Smooth muscle cell (in vitro differentiated cells): Measurements from ENCODE around the gene LMCD1. TPM values are rescaled to one million over a fixed set of nuclear protein-coding genes. Genes with fewer than 3 reads are reported as not detected.

Experiments
- DNase-seq: peaks from one replicate; lab custom pipeline; 2025; ENCODE audit not compliant: unreplicated experiment; lab: John Stamatoyannopoulos, UW
- H2AFZ ChIP-seq: fragments of 200-600 bp; sonication (generic); 2 replicates; pipeline ENCODE4 v1.6.0; 2016; ENCODE audit warnings: antibody characterized with exemption, low read depth, mild to moderate bottlenecking
- H3F3A ChIP-seq: fragments of 200-600 bp; sonication (generic); 2 replicates; pipeline ENCODE4 v1.6.0; 2017; ENCODE audit warnings: antibody characterized with exemption, low read depth
- H3K27ac ChIP-seq: fragments of 200-600 bp; sonication (generic); 2 replicates; pipeline ENCODE4 v1.5.1; 2016; ENCODE audit warnings: low read depth, mild to moderate bottlenecking
- H3K27me3 ChIP-seq: fragments of 200-600 bp; sonication (generic); 2 replicates; pipeline ENCODE4 v1.6.1; 2016; ENCODE audit warnings: low read depth, mild to moderate bottlenecking
- H3K36me3 ChIP-seq: fragments of 200-600 bp; sonication (generic); 2 replicates; pipeline ENCODE4 v1.5.1; 2016; ENCODE audit warnings: low read depth
- H3K4me1 ChIP-seq: fragments of 200-600 bp; sonication (generic); 2 replicates; pipeline ENCODE4 v1.5.1; 2016; ENCODE audit warnings: low read depth
- H3K4me2 ChIP-seq: fragments of 200-600 bp; sonication (generic); 2 replicates; pipeline ENCODE4 v1.6.0; 2016; ENCODE audit warnings: mild to moderate bottlenecking
- H3K4me3 ChIP-seq: fragments of 200-600 bp; sonication (generic); 2 replicates; pipeline ENCODE4 v1.5.1; 2016; ENCODE audit warnings: mild to moderate bottlenecking
- H3K79me2 ChIP-seq: fragments of 200-600 bp; sonication (generic); 2 replicates; pipeline ENCODE4 v1.6.0; 2016; ENCODE audit warnings: low read depth, mild to moderate bottlenecking
- H3K9ac ChIP-seq: fragments of 200-600 bp; sonication (generic); 2 replicates; pipeline ENCODE4 v1.6.0; 2016; ENCODE audit warnings: low read depth
- H3K9me3 ChIP-seq: fragments of 200-600 bp; sonication (generic); replicated peaks from 2 replicates; pipeline ENCODE4 v1.5.1; 2016; ENCODE audit warnings: low read depth
- H4K20me1 ChIP-seq: fragments of 200-600 bp; sonication (generic); 2 replicates; pipeline ENCODE4 v1.6.0; 2016; ENCODE audit warnings: low read depth
- CTCF ChIP-seq: fragments of 200-600 bp; sonication (generic); IDR thresholded peaks from 2 replicates; pipeline ENCODE4 v1.5.1; 2017; ENCODE audit warnings: borderline replicate concordance, mild to moderate bottlenecking, antibody characterized with exemption; ENCODE audit not compliant: insufficient read depth, poor library complexity, severe bottlenecking
- WGBS: methylation state at CpG from one replicate; pipeline ENCODE4 v1.1.7; 2016; ENCODE audit warnings: low lambda C conversion rate; 5-methylcytosine and 5-hydroxymethylcytosine counted together
- polyA plus RNA-seq: library from polyadenylated mRNA; unstranded; fragments of >200 nt; fragmentation: Nextera tagmentation; extraction: Ambion mirVana; gene quantifications from 2 replicates; pipeline ENCODE4 v1.2.1, GENCODE V29; 2016
- total RNA-seq: library from RNA; depleted of rRNA; stranded (reverse); fragments of >200 nt; gene quantifications from 2 replicates; pipeline ENCODE4 v1.2.3, GENCODE V29; 2014

LMCD1 gene
- total and polyA plus RNA-seq, 2 experiments from 2014 or later = 187 to 524 TPM

GRCh38 chr3:8516047-8516661, 14.5 kb downstream of the LMCD1 start:
- H3K4me2 ChIP-seq = no peak overlapping the region
- peaks cover 64% of the 10 kb centered on the region for H3F3A ChIP-seq
- H3K79me2 ChIP-seq = peaks cover 94% of the 10 kb centered on the region
- no peaks in the 10 kb centered on the region for H3K9me3 ChIP-seq
- H3K27me3 ChIP-seq = no peaks in the 10 kb centered on the region
- WGBS = 85% methylated on average over 9 of the region's 9 CpGs
- no peak for TF ChIP-seq CTCF
- H2AFZ ChIP-seq = no peak overlapping the region
- peak overlapping the region; percentile 78 for H3K27ac ChIP-seq
- peaks cover 16% of the 10 kb centered on the region for H3K4me1 ChIP-seq
- H3K9ac ChIP-seq = no peak overlapping the region
- H4K20me1 ChIP-seq = peaks cover 99% of the 10 kb centered on the region
- H3K36me3 ChIP-seq = peaks cover 27% of the 10 kb centered on the region
- no peak overlapping the region for H3K4me3 ChIP-seq
- DNase-seq = no peak

DNA sequence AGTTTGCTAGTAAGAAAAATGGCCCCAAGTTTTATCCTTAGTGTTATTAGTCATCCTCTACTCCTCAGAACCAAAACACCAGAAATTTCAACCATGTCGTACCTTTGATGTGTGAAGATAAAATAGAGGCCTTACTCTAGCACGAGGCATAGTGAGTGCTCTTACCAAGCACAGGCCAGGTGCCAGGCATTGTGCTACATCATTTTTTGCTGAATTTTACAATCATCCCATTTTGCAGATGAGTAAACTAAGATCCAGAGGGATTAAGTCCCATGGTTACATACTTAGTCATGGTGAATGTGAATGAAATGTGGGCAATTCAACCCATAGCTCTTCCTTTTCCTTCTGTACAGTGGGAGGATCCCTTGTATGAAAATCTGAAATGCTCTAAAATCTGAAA, 15.2 kb downstream of the LMCD1 start:
- Histone ChIP-seq H3K27me3 (no peaks in the 10 kb centered on the region), H3K4me1 (peaks cover 20% of the 10 kb centered on the region), H3F3A (peaks cover 64% of the 10 kb centered on the region), H2AFZ (no peak overlapping the region), H3K36me3 (peaks cover 27% of the 10 kb centered on the region), H3K4me3 (no peak overlapping the region), H4K20me1 (peaks cover 99% of the 10 kb centered on the region), H3K9ac (no peak overlapping the region), H3K79me2 (peaks cover 94% of the 10 kb centered on the region), H3K9me3 (no peaks in the 10 kb centered on the region), H3K27ac (peak overlapping the region; percentile 78), H3K4me2 (peak overlapping the region; percentile 71)
- 91% methylated on average over 2 of the region's 2 CpGs for WGBS
- no peak for TF ChIP-seq CTCF
- no peak for DNase-seq

DNA sequence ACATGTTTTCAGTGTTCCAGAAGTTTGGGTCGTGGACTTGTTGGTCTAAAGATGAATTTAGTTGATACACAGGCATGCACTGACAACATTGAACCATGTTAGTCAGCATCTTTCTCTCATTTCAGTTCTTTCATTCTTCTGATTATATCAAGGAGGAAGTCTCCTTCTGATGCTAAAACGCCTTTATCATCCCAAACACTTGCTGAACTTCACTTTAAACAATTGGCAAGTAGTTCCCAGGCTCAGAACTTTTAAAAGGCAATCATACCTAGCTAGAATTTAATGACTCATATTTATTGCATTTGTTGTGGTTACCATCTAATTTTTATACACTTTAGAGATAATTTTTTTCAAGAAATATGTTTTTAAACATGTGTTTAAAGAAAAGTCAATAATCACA, 15.9 kb downstream of the LMCD1 start:
- H4K20me1 ChIP-seq = peaks cover 99% of the 10 kb centered on the region
- H3K4me2 ChIP-seq = peak overlapping the region; percentile 71
- H3K36me3 ChIP-seq = peaks cover 27% of the 10 kb centered on the region
- H2AFZ ChIP-seq = no peak overlapping the region
- peaks cover 27% of the 10 kb centered on the region for H3K4me1 ChIP-seq
- no peaks in the 10 kb centered on the region for H3K9me3 ChIP-seq
- no peaks in the 10 kb centered on the region for H3K27me3 ChIP-seq
- peaks cover 94% of the 10 kb centered on the region for H3K79me2 ChIP-seq
- H3K27ac ChIP-seq = peak overlapping the region; percentile 78
- H3F3A ChIP-seq = peaks cover 62% of the 10 kb centered on the region
- no peak for TF ChIP-seq CTCF
- 88% methylated on average over 2 of the region's 2 CpGs for WGBS
- no peak for DNase-seq
- H3K4me3 ChIP-seq = no peak overlapping the region
- H3K9ac ChIP-seq = no peak overlapping the region

DNA sequence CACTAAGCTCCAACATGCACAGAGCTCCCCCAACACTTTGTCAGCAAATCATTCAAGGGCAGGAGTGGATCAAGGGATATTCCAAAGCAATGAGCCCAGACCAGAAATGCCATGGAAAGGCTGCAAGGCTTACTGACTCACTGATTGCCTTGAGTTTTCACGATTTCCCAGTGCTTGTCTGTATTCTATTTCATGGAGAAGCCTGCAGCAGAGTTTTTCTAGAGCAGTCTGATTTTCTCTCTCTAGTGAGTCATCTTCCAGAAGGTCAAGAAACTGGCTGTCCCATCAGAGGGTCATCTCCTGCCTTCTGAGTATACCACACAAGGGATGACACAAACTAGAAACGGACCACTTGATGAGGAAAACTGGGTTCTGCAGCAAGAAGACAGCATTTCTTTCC, 16.5 kb downstream of the LMCD1 start:
- Histone ChIP-seq H4K20me1 (peaks cover 99% of the 10 kb centered on the region), H3K4me2 (peak overlapping the region; percentile 71), H3K9ac (no peak overlapping the region), H3K79me2 (peaks cover 94% of the 10 kb centered on the region), H3K9me3 (no peaks in the 10 kb centered on the region), H3K27ac (peak overlapping the region; percentile 78), H3K36me3 (peaks cover 30% of the 10 kb centered on the region), H3F3A (peaks cover 60% of the 10 kb centered on the region), H3K4me3 (no peak overlapping the region), H2AFZ (no peak overlapping the region), H3K27me3 (no peaks in the 10 kb centered on the region), H3K4me1 (peaks cover 31% of the 10 kb centered on the region)
- no peak for TF ChIP-seq CTCF
- no peak for DNase-seq
- 17% methylated on average over 2 of the region's 2 CpGs for WGBS
